HCT116 (cell line): ENCODE results near the gene FOXP1. TPM values are rescaled to one million over a fixed set of nuclear protein-coding genes. Genes with fewer than 3 reads are reported as not detected.

ENCODE experiments used
- ATAC-seq: fragments of 200-7000 bp; cut with Tn5 transposase; 2 replicates; pipeline ENCODE4 v1.9.1; 2020; ENCODE audit warnings: mild to moderate bottlenecking, moderate library complexity
- BruUV-seq: library from RNA; stranded (reverse); fragments of 400-500 nt; replicated peaks from 2 replicates; lab custom pipeline; 2021; lab: Mats Ljungman, UMichigan
- CTCF ChIA-PET: fragments of 300-600 bp; sonication (Branson Sonifier 250); formaldehyde crosslinking; loops from one replicate; lab custom pipeline; 2021; ENCODE audit warnings: antibody characterized with exemption; lab: Charles Lee
- POLR2A ChIA-PET: fragments of 300-600, 350-600 bp; sonication (Branson Sonifier 250); formaldehyde crosslinking; loops from one replicate; lab custom pipeline; 2021; ENCODE audit warnings: antibody characterized with exemption; lab: Charles Lee
- RAD21 ChIA-PET, 2 experiments: fragments of 300-600 bp; sonication (Branson Sonifier 250); formaldehyde crosslinking; loops; one replicate each; lab custom pipeline; 2023; ENCODE audit warnings: low total read pairs in 2 of 2; ENCODE audit not compliant: uncharacterized antibody in 2 of 2, unreplicated experiment in 2 of 2, low non-redundant PET in 1 of 2; lab: Charles Lee
- DNase-seq: peaks from one replicate; pipeline ENCODE4 v3.0.0-alpha.2; 2010; ENCODE audit warnings: low read depth, low spot score
- H2AFZ ChIP-seq: fragments of 200-600 bp; shearing (Covaris generic), sonication (generic); 2 replicates; pipeline ENCODE4 v1.6.1; 2017; ENCODE audit warnings: low read depth, mixed run types, mixed read lengths, antibody characterized with exemption, low read length; ENCODE audit not compliant: poor library complexity, severe bottlenecking
- H3K27ac ChIP-seq: 2 replicates; pipeline ENCODE4 v1.5.1; 2012; ENCODE audit warnings: low read depth, low read length
- H3K27me3 ChIP-seq: fragments of 200-600 bp; sonication (generic); 2 replicates; pipeline ENCODE4 v1.6.1; 2016; ENCODE audit warnings: mixed run types, low read length, mixed read lengths; ENCODE audit not compliant: insufficient read depth
- H3K36me3 ChIP-seq, 2 experiments: fragments of 200-500 bp in 1 of 2; fragments of 200-600 bp in 1 of 2; sonication (Bioruptor generic) in 1 of 2; sonication (generic) in 1 of 2; 2 replicates each; pipeline versions ENCODE4 v1.5.1 to v1.6.1; 2014 to 2016; ENCODE audit warnings: low read length in 2 of 2, inconsistent platforms in 1 of 2, mixed read lengths in 1 of 2, mixed run types in 1 of 2; ENCODE audit not compliant: insufficient read depth in 2 of 2, control insufficient read depth in 1 of 2
- H3K4me1 ChIP-seq, 2 experiments: fragments of 200-600 bp in 1 of 2; sonication (generic) in 1 of 2; 2 replicates each; pipeline versions ENCODE4 v1.5.1 to v1.6.1; 2012 to 2017; ENCODE audit warnings: low read length in 2 of 2, inconsistent platforms in 1 of 2, mild to moderate bottlenecking in 1 of 2, mixed read lengths in 1 of 2, mixed run types in 1 of 2, moderate library complexity in 1 of 2; ENCODE audit not compliant: insufficient read depth in 2 of 2, control insufficient read depth in 1 of 2
- H3K4me2 ChIP-seq: fragments of 200-600 bp; sonication (generic); 2 replicates; pipeline ENCODE4 v1.6.1; 2017; ENCODE audit warnings: mixed run types, low read length, mixed read lengths
- H3K4me3 ChIP-seq, 2 experiments: fragments of 200-600 bp in 1 of 2; sonication (generic) in 1 of 2; replicated peaks in 1 of 2; 2 replicates each; pipeline ENCODE4 v1.5.1; 2011 to 2016; ENCODE audit warnings: low read length in 2 of 2, control low read depth in 1 of 2, low read depth in 1 of 2, mild to moderate bottlenecking in 1 of 2, mixed read lengths in 1 of 2, mixed run types in 1 of 2
- H3K79me2 ChIP-seq: fragments of 200-600 bp; sonication (generic); 2 replicates; pipeline ENCODE4 v1.6.1; 2017; ENCODE audit warnings: mild to moderate bottlenecking, mixed run types, low read length, moderate library complexity, mixed read lengths; ENCODE audit not compliant: insufficient read depth
- H3K9ac ChIP-seq: fragments of 200-600 bp; sonication (generic); 2 replicates; pipeline ENCODE4 v1.6.1; 2016; ENCODE audit warnings: low read length, mixed read lengths
- H3K9me2 ChIP-seq: fragments of 200-600 bp; sonication (generic), shearing (Covaris generic); 2 replicates; pipeline ENCODE4 v1.6.1; 2017; ENCODE audit warnings: mixed run types, mild to moderate bottlenecking, moderate library complexity; ENCODE audit not compliant: insufficient read depth
- H3K9me3 ChIP-seq, 2 experiments: fragments of 200-500 bp in 1 of 2; fragments of 200-600 bp in 1 of 2; sonication (Bioruptor generic) in 1 of 2; sonication (generic) in 1 of 2; 2 replicates each; pipeline ENCODE4 v1.6.1; 2014 to 2017; ENCODE audit warnings: low read length in 2 of 2, mixed read lengths in 2 of 2, inconsistent platforms in 1 of 2, low read depth in 1 of 2, mild to moderate bottlenecking in 1 of 2, mixed run types in 1 of 2, moderate library complexity in 1 of 2; ENCODE audit not compliant: control insufficient read depth in 1 of 2, insufficient read depth in 1 of 2
- H4K20me1 ChIP-seq: fragments of 200-600 bp; sonication (generic), shearing (Covaris generic); 2 replicates; pipeline ENCODE4 v1.6.1; 2017; ENCODE audit warnings: mixed run types, mild to moderate bottlenecking, moderate library complexity; ENCODE audit not compliant: insufficient read depth
- ATF3 ChIP-seq: IDR thresholded peaks from 2 replicates; pipeline ENCODE4 v1.6.1; 2012
- CBX3 ChIP-seq: IDR thresholded peaks from 2 replicates; pipeline ENCODE4 v1.6.1; 2012; ENCODE audit warnings: low read depth
- EGR1 ChIP-seq: IDR thresholded peaks from 2 replicates; pipeline ENCODE4 v1.6.1; 2012; ENCODE audit warnings: low read depth
- MAX ChIP-seq: IDR thresholded peaks from 2 replicates; pipeline ENCODE4 v1.6.1; 2012
- REST ChIP-seq: IDR thresholded peaks from 2 replicates; pipeline ENCODE4 v1.6.1; 2012; ENCODE audit warnings: low read depth
- TCF7L2 ChIP-seq: IDR thresholded peaks from 2 replicates; pipeline ENCODE4 v1.7.0; 2011; ENCODE audit warnings: borderline replicate concordance, inconsistent platforms; ENCODE audit not compliant: insufficient read depth, insufficient read length; ENCODE audit errors: extremely low read depth
- intact Hi-C: fragments of 100-400 bp; cut with micrococcal nuclease; formaldehyde crosslinking; loops from 2 replicates; pipeline ENCODE4 v1.10.0; 2022
- total RNA-seq: library from RNA; stranded (reverse); gene quantifications from one replicate; pipeline ENCODE4 v1.2.1, GENCODE V29; 2021; ENCODE audit not compliant: unreplicated experiment

The FOXP1 gene
- total RNA-seq, 1 experiment from 2014 or later: 11.4 TPM

- TF ChIP-seq REST: no peak
- no peak for TF ChIP-seq EGR1
- no peak for TF ChIP-seq TCF7L2
Measured at GRCh38 chr3:71029770-71030169, 553.8 kb downstream of the FOXP1 start (continued).

- no peak for DNase-seq
- no peaks in the 10 kb centered on the region for H3K9me2 ChIP-seq
- no peaks in the 10 kb centered on the region for H3K9me3 ChIP-seq
- no peaks in the 10 kb centered on the region for H3K4me1 ChIP-seq
- H3K27me3 ChIP-seq: no peaks in the 10 kb centered on the region
- ChIA-PET RAD21 (no interaction called here), POLR2A (no interaction called here), CTCF (no interaction called here)
- no peak overlapping the region for H3K4me2 ChIP-seq
- H3K36me3 ChIP-seq: no peaks in the 10 kb centered on the region
- intact Hi-C loops: no loop called here
- no peak overlapping the region for H3K27ac ChIP-seq
- H3K79me2 ChIP-seq: no peaks in the 10 kb centered on the region
- no TSS peak for BruUV-seq
- H4K20me1 ChIP-seq: no peaks in the 10 kb centered on the region
- no peak for ATAC-seq
- no peak overlapping the region for H3K9ac ChIP-seq
- no peak overlapping the region for H3K4me3 ChIP-seq
- no peak overlapping the region for H2AFZ ChIP-seq
- no peak for TF ChIP-seq CBX3
- no peak for TF ChIP-seq MAX
- no peak for TF ChIP-seq ATF3
Measured at GRCh38 chr3:71028802-71029201, 554.7 kb downstream of the FOXP1 start.
